Measurements from ENCODE around the gene PARD3B. TPM values are rescaled to one million over a fixed set of nuclear protein-coding genes. Genes with fewer than 3 reads are reported as not detected.

The PARD3B gene
- total RNA-seq, 1 donor from 2014 or later: 4.3 TPM

DNA sequence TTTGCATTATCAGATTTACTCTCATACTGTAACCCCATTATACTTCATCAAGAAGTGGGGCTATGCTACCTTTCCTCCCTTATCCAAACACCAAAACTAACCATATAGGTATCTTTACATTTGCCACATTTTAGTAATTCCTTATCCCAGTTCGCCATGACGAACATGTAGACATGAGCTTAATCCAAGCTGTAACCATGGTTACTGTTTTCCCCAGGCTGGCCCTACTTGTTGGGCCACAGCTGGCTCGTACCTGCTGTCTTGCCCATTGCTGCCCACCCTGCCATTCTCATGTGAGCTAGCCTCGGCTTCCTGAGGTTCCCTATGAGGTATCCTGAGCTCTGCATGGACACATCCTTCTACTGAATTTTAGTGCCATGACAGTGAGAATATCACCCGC lies 117.7 kb downstream of the PARD3B start:
- no peak for ATAC-seq

DNA sequence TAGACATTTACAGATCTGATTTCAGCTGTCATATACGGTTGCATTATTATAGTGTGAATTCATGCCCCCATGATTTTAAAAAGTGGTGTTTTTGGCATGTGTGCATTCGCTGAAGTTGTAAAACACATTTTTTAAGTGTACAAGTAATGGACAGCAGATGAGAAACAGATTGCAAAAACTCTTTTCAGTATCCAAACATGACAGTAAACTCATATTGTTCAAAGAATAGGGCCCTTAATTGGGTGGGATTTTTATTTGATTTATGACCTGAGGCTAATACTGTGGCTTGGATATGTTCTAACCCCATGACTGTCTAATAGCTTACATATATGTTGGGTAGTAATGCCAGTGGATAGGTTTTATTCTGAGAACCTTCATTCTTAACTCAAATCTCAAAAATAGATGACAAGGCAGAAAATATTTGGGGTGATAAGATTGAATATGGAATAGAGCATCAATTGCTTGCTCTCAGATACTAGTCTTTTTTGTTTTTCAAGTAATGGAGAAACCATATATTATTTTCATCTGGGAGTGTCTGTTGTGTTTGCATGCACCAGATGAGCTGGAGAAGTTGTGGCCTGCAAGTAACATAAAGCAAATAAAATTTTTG lies 118.6 kb downstream of the PARD3B start:
- ATAC-seq: no peak

DNA sequence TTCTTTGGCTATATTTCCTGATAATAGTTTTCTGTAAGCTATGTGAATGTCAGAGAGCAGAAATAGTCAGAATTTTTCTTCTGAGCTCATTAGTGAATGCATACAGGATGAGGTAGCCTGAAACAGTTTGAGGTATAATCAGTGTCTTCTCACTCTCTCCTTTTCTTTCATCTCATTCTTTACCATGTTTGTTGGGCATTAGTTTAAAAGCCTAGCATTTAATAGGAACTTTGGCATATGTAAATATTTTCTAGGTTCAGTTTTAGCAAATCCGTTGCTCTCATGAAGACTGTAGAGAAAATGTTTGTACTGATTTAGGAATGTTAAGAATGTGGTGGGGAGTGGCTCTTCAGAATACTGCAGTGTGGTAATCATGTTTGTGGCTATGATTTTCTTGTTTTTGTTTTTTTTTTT lies 119.4 kb downstream of the PARD3B start:
- ATAC-seq: no peak

DNA sequence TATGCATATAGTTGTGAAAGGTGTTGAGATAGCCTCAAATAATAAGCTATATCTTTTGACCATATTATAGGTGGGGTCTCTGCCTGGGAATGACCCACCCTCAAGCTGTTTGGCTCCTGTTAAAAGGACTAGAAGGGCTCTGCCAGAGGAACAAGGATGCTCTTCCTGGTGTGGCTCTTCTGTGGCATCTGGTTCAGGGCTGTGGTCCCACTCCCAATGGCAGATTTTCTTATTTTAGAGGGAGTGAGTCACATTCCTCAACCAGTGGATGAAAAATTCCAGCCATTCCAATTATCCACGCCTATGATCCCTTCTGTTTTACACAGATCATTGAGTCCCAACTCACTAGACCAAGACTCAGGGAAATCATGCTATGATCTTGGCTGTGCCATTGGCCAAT lies 119.9 kb downstream of the PARD3B start:
- ATAC-seq: no peak

DNA sequence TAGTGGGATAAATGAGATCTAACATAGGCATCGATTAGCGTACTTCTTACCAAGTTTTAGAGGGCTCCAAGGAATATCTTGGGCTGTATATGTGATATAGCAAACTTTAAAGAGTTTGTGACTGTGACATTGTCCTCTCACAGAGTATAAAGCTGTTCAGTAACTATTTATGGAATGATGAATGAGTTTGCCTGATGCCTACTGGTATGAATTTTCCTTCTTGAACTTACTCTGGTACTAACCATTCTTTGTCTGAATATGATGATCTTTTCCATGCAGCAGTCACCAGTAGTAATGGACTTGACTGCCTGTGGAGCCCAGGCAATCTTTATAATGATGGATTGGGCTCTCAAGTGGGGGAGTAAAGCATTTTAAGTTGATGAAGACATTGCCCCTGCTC lies 120.5 kb downstream of the PARD3B start:
- ATAC-seq: no peak

DNA sequence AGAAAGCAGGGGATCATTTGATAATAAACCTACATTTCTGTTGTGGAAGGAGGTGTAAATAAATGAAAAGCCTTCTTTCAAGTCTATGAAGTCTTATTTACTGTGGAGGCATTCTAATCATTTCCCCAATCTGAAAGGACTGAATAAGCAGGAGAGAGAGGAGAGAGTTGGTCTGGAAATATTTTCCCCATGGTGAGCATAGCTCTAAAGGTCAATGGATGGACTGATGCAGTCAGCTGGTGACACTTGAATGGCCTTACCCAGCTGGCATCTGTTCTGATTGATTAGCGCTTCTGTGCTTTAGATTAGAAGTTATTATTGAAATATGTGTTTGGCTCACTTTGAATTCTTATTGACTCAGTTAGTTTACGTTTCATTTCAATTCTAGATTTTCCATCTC lies 122.7 kb downstream of the PARD3B start:
- ATAC-seq: no peak

DNA sequence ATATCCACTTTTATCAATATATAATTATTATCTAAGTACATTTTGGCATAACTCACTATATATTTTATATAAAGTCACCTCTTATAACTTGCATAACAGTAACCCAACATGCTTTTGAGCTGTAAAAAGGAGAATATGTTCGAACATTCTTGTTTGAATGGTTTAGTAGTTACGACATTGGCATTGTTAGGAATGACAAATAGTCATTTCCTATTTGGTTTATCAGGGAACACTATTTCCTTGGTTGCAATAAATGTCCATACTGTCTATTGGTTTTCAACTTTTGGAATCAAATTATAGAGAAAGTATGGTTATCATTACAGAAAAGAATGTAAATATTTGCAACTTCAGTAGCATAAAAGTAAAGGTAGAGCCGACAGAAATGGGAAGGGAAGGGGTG lies 124.1 kb downstream of the PARD3B start:
- no peak for ATAC-seq

DNA sequence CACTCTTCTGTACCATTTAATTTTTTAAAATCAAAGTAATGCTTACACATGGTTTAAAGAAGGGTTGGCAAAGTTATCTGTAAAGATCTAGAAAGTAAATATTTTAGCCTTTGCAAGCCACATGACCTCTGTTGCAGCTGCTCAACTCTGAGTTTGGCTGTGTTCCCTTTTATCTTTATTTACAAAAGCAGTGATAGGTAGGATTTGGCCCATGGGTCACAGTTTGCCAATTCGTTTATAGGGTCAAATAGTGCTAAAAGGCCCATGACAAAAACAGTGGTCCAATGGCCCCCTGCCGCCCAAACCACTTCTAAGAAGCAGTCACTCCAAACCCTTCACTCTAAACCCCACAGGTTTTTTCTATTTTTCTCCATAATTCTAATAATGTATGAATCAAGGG lies 124.8 kb downstream of the PARD3B start:
- ATAC-seq: no peak

DNA sequence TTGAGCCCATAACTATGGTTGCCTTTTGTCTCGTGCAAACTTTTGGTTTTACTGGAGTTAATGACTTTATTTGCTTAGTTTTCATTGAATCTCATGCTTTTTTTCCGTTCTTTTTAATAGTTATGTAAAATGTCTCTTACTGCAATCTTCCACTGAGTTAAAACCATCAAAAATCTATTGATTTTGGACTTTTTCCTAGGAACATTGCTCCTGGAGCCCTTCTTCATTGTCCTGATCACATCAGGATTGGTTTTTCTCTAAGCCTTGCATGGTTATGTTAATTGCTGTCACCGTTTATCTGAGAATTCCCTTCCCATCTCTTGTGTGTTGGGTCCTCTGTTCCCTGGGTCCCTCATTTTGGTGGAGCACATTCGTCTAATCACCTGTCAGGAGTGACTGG lies 125.5 kb downstream of the PARD3B start:
- no peak for ATAC-seq

DNA sequence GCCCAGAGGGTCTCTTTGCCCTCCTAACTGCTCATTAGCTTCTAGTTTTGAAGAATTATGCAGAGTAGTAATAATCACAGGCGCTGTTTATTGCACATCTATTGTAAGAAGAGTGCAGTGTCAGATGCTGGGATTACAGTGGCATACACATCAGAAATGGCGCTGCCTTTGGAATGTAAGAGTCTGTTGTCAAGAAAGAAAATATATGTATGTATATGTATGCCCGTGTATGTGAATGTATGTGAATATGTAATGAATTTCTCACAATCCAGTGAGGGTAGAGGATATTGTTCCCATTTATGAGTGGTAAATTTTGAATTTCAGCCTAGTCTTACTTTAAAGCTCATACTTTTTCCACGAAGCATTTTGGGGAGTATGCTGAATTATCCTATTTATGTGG lies 127.5 kb downstream of the PARD3B start:
- no peak for ATAC-seq

DNA sequence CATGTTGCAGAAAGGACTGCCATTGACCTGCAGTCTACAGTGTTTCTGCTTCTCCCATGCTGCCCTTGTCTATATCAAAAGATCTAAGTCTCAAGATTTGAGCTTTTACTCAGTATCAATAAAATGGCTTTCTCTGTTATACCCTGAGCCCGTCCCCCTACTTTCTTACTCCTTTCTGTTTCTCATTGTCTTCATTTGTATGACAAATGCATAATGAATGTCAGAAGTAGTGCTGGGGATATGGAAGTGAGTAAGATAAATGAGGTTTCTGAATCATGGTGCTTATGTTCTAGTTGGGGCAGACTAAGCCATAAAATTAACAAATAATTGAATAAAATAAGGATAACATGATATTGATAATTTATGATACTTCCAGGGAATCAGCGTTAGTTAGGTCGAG lies 128.6 kb downstream of the PARD3B start:
- ATAC-seq: no peak

DNA sequence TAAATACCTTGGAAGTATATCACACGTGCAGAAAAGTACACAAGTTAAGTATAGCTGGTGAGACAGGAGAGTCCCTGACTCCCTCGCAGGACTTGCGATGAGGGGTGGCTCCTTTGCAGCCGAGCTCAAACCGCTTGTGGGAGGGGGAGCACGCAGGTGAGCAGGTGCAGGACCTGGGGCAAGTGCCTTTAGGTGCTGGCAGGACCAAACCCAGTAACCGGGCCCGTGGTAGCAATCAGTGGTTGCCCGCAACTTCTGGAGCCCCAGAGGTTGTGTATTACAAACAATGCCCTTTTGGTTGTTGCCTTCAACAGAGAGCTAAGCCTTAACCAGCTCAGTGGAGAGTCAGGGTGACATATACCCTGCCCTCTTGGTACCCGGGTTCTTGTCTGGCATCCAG lies 132.8 kb downstream of the PARD3B start:
- no peak for ATAC-seq

DNA sequence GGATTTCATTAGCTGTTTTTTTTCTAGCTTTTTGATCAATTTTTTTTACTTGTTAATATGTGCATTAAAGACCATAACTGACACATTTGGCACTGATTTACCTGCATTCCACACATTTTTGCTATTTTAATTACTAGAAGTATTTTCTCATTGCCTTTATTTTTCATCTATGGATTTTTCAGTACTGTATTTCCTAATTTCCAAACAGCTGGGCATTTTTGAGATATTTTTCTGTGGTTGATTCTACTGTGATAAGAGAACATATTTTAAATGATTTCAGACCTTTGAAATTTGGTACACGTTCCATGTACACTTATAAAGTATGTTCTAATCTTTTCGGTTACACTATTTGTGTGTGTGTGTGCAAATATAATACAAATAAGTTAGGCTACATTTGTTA lies 135.3 kb downstream of the PARD3B start:
- ATAC-seq: no peak

DNA sequence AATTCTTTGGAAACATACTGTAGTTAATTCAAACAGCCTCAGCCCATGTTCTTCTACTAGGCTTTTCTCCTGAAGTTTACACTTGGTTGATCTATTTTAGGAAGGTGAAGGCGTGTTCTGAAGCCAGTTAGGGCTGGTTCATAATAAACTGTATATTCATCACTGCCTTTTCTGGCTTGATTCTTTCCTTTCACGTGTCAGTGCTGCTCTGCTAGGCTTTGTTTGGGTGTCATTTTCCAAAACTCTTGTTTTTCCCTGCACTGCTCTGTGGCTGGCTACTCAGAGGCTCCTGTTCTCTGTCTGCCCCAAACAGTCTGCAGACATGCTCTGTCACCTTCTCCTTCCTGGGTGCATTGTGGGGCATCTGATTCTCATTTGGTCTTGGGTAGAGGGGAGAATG lies 136.1 kb downstream of the PARD3B start:
- ATAC-seq: no peak

DNA sequence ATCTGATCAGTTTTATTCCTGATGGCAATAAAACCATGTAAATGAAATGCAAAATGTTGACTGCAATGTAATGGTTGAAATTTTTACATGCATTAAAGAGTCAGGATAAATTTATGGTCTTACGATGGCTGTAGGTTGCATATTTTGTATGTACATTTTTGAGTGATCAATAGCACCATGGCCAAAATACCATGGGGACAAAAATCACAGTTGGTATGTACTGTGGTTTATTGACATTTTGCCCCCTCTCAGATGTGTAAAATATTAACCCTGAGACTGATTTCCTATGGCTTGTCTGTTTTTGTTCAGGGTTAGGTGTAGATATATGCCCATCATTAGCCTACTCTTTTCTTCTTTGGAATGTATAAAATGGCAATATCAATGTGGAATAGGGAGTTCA lies 138.1 kb downstream of the PARD3B start:
- ATAC-seq: no peak

DNA sequence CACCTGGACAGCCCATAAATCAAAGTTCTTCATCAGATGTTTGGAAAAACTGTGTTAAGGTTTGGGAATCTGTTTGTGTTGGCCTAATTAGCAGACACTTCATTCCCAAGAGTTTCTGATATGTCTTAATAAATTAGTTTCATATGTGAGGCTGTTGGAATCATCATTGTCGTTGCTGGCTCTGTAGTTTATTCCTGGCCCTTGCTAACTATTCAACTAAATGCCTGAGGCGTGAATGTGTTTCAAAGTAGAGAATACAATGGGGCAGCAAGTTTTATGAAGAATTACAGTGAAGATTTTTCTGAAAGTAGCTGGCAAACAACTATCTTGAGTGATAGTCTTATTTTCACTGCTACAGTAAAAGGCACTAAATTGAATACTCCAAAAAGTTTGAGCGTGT lies 141.1 kb downstream of the PARD3B start:
- no peak for ATAC-seq

DNA sequence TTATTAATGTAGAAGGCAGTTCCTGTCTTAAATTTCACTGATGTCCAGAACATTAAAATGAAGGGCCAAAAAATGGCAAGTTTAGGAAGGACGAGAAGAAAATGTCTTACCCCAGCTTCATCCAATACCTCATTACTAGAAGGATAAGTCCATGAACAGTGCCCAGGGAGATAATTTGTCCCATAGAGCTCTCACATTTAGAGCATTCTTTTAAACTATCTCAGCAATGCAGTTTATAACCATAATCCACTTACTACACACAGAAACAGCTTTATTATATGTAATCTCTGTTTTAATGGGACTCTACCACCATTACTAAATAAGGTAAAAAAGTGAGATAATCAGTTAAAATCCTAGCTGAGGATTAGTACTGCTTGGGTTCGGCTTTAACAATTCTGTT lies 142.5 kb downstream of the PARD3B start:
- ATAC-seq: no peak

DNA sequence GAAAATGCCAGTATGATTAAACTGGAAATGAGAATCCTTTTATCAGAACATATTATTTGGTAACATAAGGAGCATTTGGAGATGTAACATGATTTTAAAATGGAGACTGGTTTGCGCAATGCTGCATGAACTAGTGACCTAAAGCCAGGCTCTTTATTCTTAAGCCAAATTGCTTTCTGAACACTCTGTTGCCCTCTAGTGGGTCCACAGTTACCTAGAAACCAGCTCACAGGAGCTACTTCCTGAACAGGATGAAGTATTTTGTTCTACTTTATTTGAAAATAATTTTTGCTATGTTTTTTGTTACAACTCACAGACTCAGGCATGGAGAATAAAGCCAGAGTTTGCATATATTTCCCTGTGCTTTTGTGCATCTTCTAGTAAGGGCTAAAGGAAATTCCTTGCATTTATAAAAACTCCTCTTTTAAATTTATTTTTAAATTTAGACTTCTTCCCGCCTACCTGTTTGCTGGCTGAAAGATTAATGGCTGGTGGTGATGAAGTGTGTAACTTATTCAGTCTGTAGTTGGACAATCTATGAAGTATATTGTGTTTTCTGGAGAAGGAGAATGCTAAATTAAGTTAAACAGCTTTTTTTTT lies 146.7 kb downstream of the PARD3B start:
- peak; percentile 89 for ATAC-seq

DNA sequence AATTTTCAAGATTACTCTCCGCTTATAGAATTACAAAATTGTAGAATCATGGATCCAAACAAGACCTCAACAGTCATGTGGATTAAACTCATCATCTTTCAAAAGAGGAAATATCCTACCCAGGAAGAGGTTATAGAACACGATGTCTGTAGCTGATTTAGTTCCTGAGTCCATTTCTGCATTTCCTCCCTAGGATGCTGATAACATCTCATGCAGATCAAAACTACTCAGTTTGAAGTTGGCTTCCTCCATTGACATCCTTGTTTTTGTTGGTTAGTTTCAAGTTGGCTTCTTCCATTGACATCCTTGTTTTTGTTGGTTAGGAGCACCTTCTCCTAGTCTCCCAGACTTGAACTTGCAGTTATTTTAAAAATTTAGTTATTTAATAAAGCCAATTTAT lies 147.5 kb downstream of the PARD3B start:
- ATAC-seq: no peak

DNA sequence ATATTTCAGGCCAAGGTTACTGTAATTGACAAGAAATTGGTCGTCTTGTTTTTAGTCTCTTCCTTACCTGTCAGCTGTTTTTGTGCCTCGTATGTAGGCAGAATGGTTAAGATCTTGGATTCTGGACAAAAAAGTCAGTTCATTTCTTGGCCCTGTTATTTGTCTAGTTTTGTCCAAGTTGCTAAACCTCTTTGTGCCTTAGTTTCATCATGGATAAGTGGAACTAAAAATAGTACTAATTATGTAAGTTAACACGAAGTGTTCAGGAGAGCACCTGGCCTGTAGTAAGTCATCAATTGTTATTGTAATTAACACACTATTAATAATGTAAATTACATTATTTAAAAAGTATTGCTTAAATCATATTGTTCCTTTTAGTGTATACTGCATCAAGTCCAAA lies 148.0 kb downstream of the PARD3B start:
- no peak for ATAC-seq

DNA sequence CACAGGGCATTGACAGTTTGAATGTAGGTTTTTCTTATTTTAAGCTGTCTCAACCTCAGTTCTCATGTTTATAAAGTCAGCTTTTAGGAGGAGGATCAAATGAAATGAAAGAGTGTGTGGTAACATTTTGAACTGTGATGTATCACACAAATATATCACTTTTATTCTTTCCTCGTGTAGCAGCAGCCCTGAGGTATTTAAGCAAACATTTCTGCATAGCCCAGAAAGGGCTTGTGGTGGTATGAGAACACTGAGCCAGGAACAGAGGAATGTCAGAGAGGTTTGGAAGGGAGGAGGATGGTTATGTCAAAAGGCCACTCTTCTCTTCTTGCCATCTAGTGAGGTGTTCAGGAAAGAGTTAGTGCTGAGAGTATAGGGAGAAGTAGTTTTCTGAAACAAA lies 150.2 kb downstream of the PARD3B start:
- no peak for ATAC-seq

DNA sequence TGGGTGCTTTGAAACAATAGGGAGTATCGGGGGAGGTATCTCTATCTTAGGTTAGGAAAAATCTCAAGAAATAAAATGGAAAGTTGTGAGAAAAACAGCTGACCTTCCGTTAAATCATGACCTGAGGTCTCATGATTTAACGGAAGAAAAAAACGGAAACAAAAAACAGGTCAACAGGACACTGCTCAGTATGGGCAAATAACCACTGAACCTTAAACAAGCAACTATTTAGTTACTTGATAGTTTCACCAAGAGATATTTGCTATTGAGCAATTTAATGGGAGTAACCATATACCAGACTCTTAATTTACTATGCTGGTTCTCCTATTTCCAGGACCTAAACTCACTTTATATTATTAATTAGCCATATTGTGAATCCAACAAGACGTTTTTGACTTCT lies 150.8 kb downstream of the PARD3B start:
- no peak for ATAC-seq

DNA sequence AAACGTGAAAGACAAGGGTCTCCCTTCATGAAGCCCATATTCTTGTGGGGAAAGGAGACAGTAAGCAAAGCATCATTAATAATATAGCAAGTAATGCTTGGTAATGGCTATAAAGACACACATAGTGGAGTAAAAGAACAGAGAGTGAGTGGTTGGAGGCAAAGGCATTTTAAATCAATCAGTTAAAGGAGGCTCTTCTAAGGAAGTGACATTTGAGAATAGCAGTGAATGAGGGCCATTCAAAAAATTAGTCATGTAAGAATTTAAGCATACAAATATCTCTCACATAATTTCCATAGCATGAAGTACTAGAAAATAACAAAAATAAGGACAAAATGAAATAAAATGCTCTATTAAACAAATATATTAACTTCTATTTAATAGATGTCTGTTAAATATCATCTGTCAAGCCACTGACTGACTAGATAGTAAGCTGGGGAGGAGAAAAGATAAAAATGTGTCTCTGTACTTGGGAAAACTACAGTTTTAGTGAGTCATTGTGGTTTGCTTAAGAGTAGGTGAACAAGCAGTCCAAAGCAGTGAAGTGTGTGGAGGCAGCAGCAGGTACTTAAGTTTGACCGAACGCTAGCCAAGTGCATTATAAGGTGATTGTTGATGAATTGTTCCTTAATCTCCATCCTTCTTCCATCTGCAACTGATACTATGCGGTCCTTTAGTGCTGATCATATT lies 160.1 kb downstream of the PARD3B start:
- ATAC-seq: no peak

DNA sequence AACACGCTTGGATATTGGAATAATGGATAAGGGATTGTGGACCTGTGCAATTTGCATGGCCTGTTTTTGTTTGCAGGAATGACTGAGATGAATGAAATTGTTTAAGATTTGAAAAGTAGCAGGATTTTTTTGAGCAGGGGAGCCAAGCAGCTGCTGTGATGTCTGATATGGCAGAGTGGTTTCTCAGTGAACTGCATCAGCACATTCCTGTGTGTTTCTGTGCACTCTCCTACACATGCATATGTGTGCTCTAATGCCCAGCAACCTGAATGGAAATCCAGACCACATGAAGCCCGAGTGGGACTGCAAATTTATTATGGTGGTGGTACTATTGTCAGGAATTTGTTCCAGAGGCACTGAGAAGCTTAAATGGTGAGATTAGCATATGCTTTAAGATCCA lies 161.7 kb downstream of the PARD3B start:
- ATAC-seq: no peak

DNA sequence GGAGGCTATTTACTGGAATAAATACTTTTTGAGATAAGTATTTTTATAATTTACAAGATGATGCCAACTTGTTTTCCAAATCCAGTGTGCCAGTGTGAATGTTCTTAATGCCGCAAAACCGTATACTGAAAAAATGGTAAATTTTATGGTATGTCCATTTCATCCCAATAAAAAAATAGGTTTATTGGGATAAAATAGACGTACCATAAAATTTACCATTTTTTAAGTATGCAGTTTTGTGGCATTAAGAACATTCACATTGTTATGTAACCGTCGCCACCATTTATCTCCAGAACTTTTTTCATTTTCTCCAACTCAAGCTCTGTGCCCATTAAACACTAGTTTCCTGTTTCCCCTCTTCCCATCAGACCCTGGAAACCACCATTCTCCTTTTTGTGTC lies 167.9 kb downstream of the PARD3B start:
- ATAC-seq: no peak

Measured in esophagus mucosa (tissue), 1 donor.